Activated CD4-positive, alpha-beta T cell treated with anti-CD3 and anti-CD28 coated beads, Interleukin-2, amount 50 U/mL, for 4 hours (primary cell): ENCODE data around the gene NAPEPLD.
"Not testable (repeated sequence)": the region's sequence is repeated elsewhere in the genome, so short reads cannot be mapped to it uniquely, and the experiment has no call there.

Source experiments
- DNase-seq, 2 experiments: peaks; one replicate each; pipeline ENCODE4 v3.0.0-alpha.2; 2020

Gene NAPEPLD

GRCh38 chr7:103059471-103059870 lies 89.4 kb downstream of the NAPEPLD start:
- DNase-seq = no peak

- no peak for DNase-seq
These were observed 90.8 kb downstream of the NAPEPLD start for GRCh38 chr7:103058122-103058521.

- DNase-seq = not testable (repeated sequence)
These were observed 92.9 kb downstream of the NAPEPLD start for GRCh38 chr7:103056006-103056405.

- DNase-seq = no peak
These were observed 97.4 kb downstream of the NAPEPLD start for GRCh38 chr7:103051519-103051918.
